Suppressor macrophage (primary cell): Measurements from ENCODE around the gene TBCC.

Source experiments
- DNase-seq, 4 experiments: peaks; one replicate each; pipeline ENCODE4 v3.0.0-alpha.2; 2020 to 2022

TBCC gene

GRCh38 chr6:42771741-42772100 is 25.8 kb upstream of the TBCC start:
- no peak for DNase-seq

- peak in 3 of 4 experiments; percentile 44 to 59 (median 50) for DNase-seq
Observed at GRCh38 chr6:42769836-42770235, 23.9 kb upstream of the TBCC start.

GRCh38 chr6:42769051-42769450 is 23.1 kb upstream of the TBCC start:
- DNase-seq: no peak

GRCh38 chr6:42766163-42766670 is 20.3 kb upstream of the TBCC start:
- no peak for DNase-seq

GRCh38 chr6:42764911-42765648 is 19.2 kb upstream of the TBCC start:
- DNase-seq: no peak

- no peak for DNase-seq
Observed at GRCh38 chr6:42762950-42763349, 17.0 kb upstream of the TBCC start.

GRCh38 chr6:42762426-42762859 is 16.5 kb upstream of the TBCC start:
- DNase-seq: no peak

- DNase-seq: no peak
Observed at GRCh38 chr6:42761287-42762067, 15.6 kb upstream of the TBCC start.

GRCh38 chr6:42758756-42759430 is 13.0 kb upstream of the TBCC start:
- no peak for DNase-seq

- no peak for DNase-seq
Observed at GRCh38 chr6:42756722-42757121, 10.8 kb upstream of the TBCC start.

GRCh38 chr6:42754759-42755158 is 8.9 kb upstream of the TBCC start:
- DNase-seq: no peak

GRCh38 chr6:42751055-42751454 is 5.2 kb upstream of the TBCC start:
- DNase-seq: peak in 3 of 4 experiments; percentile 38 to 54 (median 54)

- DNase-seq: no peak
Observed at GRCh38 chr6:42748203-42748898, 2.4 kb upstream of the TBCC start.

- peak; percentile 85 to 94 (median 92) for DNase-seq
Observed at GRCh38 chr6:42746463-42747391, 824 bp upstream of the TBCC start.

GRCh38 chr6:42745083-42745639 is 742 bp downstream of the TBCC start:
- peak in 3 of 4 experiments; percentile 42 to 52 (median 47) for DNase-seq

GRCh38 chr6:42744351-42744893 is 1.5 kb downstream of the TBCC start:
- DNase-seq: no peak

GRCh38 chr6:42742116-42742894 is 3.6 kb downstream of the TBCC start:
- DNase-seq: no peak

- DNase-seq: no peak
Observed at GRCh38 chr6:42740725-42741124, 5.2 kb downstream of the TBCC start.

- DNase-seq: no peak
Observed at GRCh38 chr6:42735976-42736375, 9.9 kb downstream of the TBCC start.
